Right ventricle myocardium superior (tissue), 1 donor: ENCODE measurements around the gene UTP25. TPM values are rescaled to one million over a fixed set of nuclear protein-coding genes. Genes with fewer than 3 reads are reported as not detected.

ENCODE experiments used
- ATAC-seq: fragments of 200-7000 bp; cut with Tn5 transposase; one replicate; pipeline ENCODE4 v1.9.1; 2020; ENCODE audit warnings: mild to moderate bottlenecking; ENCODE audit not compliant: poor library complexity
- DNase-seq: peaks from one replicate; pipeline ENCODE4 v3.0.0-alpha.2; 2020
- intact Hi-C: fragments of 100-400 bp; cut with DNase I; formaldehyde crosslinking; loops from one replicate; pipeline ENCODE4 v1.11.2; 2022
- total RNA-seq: library from RNA; stranded (reverse); fragmentation: NEBNext Ultra II Directional; extraction: Animal tissue kit (Norgen Biotek cat#: 25700); gene quantifications from one replicate; pipeline ENCODE4 v1.2.1, GENCODE V29; 2021
- donor health status: DM: no; HTN: yes; CAD: no; lungs with severe emphysema.

The UTP25 gene
- total RNA-seq, 1 donor from 2014 or later = 2.1 TPM

DNA sequence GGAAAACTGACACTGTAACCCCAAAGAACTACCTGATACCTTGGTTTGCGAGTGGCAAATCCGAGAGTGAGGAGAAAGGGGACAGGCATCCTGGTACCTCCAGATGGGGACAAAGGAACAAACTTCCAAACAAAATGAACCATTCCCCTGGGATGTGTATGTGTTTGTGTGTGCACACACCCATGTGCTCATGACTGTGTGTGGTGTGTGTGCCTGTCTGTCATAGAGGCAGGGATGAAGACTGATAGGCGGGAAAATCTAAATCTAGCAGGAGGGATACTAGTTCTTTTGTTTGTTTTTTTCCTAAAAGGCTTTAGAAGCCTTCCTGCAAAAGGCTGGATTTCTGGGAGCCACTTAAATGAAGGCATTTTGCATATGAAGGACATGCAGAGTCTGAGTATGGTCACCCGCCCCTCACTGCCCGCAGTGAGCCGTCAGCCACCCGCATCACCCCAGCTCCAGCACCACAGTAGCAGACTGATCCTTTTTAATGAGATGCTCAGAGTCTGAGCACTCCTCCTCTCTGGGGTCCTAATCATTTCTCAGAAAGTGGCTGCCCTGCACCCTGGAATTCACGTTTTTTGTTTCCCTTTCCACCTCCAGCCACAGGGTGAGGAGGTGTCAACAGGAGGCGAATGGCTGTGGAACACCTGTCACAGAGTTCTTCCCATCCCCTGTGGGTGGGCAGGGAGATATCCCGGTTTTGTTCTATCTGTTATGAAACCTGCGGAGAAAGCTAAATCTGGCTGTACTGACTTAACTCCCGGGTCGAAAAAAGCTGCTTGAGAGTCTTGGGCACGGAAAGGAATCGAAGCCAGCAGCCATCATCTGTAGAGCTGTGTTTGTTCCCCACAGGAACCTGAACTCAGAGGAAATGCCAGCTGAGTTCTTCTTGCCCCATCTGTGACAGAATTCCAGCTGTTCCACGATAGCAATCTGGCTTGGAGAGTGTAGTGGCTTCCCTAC lies 34.9 kb downstream of the UTP25 start:
- intact Hi-C loops = loop anchor here (5.0 kb wide), 1 partner anchor 125 kb away; no protein-coding TSS in a partner anchor
- DNase-seq = no peak

DNA sequence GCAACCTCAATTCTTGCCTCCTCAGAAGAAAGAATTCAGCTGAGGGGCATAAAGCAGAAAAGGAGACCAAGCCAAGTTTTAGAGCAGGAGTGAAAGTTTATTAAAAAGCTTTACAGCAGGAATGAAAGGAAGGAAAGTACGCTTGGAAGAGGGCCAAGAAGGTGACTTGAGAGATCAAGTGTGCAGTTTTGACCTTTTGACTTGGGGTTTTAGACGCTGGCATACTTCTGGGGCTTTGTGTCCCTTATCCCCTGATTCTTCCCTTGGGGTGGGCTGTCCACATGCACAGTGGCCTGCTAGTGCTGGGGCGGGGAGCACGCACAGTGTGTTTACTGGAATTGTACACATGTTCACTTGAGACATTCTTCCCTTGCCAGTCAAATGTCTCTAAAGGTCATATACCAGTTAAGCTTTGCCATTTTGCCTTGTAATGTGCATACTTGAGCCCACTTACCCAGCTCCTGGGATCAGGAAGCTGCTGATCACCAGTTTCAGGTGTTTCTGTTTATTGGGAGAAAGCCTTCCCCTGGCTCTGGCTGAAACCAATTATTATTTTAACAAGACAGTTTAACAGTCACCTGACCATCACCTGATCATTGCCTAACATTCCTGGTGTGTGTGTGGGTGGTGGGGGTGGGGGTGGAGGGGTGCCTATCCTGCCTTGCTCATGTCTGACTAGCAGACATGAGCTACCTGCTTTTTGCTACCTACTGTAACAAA lies 36.2 kb downstream of the UTP25 start:
- ATAC-seq (no peak), DNase-seq (no peak)
- intact Hi-C loops = loop anchor here (5.0 kb wide), 1 partner anchor 123 kb away; no protein-coding TSS in a partner anchor

More for the DNA sequence above, 34.9 kb downstream of the UTP25 start:
- no peak for ATAC-seq

DNA sequence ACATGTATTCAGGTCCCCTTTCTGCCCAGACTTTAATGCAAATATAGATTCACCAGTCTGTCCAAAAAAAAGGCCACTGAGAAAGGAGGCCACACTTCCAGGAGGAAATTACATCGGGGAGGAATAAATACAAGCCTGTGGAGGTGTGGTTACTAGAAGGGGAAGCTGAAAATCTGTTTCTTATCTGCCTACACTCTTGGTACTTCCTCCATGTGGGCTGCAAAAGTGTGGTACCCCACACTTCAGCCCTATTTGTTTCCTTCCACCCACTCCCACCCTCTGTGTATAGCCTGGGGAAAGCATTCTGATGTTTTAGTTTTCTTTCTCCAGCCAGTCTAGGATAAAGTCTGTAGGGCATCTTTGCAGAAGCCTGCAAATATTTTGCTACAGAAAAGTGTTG lies 38.4 kb downstream of the UTP25 start:
- intact Hi-C loops = no loop called here
- DNase-seq = no peak
- ATAC-seq = no peak

DNA sequence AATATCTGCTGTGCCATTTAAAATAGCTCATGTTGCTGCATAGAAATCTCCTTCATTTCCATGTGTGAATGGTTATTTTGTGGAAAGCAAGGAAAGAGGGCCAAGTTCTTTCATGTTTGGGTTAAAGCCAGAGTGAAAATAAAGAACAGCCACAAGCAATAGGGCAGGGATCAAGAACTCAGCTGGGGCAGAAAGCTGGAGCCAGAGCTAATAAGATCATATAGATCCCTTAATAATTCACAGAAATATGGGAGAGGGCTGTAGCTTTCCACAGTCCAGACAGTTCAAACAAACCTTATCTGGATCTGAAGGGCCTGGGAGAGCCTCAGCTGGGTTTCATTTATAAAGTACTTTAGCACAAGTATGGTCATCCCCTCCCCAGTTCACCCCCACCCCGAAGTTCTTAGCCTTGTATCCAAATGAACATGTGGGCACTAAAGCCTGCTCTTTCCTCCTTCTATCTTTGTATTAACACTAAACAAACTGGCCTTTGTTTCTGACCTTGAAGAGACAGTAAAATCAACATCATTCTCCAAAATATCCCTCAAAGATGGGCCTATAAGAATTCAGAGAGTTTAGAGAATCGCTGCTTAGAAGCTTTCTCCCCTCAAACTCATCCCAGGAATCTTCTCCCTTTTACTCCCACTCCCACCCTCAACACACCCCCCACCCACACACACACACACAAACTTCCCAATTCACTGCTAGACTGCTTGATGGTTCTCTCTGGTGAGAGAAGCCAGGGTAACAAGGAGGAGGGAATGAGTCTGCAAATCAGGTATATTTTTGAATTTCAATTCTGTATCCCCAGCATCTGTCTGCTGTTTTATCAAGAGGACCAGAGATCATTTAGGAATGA lies 41.7 kb downstream of the UTP25 start:
- DNase-seq (no peak), ATAC-seq (no peak)
- intact Hi-C loops = no loop called here

DNA sequence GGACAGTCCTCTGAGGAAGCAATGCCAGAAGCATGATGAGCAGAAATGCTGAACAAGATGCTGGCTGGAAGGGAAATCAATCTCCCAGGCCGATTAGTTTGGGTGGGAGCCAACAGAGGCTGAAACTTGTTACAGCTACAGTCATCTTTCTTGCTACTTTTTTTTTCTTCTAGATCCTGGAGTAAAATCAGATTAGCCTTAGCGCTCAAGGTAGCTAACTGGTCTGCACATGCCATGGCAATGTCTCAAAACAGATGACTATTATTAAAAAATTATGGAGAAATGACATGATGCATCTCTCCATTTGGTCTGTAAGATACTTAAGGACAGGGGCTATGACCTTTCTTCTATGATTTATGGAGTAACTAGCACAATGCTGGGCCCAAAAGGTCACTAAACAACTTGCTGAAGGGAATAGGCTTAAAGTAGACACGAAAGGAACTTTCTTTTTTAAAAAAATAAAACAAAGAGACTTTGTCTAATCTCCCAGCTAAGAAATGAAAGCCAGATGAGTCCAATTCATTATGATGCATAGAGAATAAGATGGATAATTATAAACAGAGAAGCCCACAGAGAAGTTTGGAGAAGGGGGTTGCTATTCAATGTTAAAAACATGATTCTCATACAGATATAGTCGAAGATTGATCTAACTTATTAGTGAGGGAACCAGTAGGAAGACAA lies 42.5 kb downstream of the UTP25 start:
- DNase-seq = no peak
- no peak for ATAC-seq
- intact Hi-C loops = no loop called here

DNA sequence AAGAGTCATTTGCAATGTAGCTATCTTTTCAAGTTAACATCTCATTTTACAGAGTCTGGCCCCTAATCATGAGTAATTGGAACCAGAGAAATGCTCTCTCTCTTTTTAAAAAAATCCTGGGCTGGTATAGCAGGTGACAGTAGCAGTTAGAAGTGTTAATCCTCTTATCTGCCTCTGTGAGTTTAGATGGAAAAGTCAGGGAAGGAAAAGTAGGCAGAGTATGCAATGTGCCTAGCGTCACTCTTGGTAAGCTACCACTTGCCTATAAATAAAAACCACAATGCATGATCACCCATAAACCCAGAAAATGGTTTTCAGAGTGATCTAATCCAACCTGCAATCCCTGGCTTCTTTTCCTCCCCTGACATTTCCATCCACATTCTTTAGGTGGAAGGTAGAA lies 43.2 kb downstream of the UTP25 start:
- ATAC-seq (no peak), DNase-seq (no peak)
- intact Hi-C loops = no loop called here

DNA sequence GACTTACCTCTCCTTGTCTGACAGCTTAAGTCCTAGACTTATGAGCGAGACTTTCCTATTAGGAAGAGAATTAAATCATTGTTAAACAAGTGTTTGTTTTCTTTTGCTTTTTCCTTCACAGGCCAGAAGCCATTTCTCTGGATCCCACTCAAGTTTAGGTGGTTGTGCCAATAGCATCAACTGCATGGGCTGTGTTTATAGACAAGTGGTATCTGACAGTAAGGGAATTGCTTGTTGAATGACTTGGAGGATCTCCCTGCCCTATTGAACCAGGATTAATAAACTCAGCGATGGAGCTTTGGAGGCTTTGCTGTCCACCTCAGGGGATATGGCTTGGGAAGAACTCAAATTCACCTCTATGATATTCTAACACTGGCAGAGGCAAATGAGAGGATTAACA lies 43.7 kb downstream of the UTP25 start:
- no peak for DNase-seq
- intact Hi-C loops = no loop called here
- no peak for ATAC-seq

DNA sequence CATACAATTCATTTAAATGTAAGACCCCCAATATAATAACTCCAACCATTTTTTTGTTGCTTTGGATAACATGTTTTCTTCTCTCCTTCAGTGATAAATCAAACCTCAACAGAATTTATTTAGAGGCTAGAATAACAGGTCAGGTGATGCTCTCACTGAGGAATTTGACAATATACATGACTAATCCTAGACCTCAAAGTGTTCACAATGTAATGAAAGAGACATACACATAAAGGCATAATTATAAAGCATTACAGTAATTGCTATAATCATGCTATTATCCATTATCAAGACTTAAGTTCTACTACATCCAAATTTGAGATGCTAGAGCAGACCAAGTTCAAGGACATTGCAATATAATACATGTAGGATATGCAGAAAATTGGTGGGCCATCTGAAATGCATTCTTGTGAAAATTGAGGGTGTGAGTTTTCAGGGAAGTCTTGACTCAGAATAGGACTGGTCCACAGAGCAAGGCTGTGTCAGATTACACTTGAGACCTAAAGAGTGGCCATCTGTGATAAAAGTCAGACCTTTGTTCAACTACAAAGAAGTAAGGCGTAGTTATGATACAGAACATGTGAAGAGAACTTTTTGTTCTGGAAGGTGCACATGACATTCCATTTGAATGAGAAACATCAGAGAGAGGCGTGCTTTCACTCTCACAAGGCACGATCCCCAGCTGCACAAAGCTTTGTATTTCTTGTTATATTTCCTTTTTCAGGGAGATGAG lies 45.5 kb downstream of the UTP25 start:
- no peak for ATAC-seq
- no peak for DNase-seq
- intact Hi-C loops = no loop called here

DNA sequence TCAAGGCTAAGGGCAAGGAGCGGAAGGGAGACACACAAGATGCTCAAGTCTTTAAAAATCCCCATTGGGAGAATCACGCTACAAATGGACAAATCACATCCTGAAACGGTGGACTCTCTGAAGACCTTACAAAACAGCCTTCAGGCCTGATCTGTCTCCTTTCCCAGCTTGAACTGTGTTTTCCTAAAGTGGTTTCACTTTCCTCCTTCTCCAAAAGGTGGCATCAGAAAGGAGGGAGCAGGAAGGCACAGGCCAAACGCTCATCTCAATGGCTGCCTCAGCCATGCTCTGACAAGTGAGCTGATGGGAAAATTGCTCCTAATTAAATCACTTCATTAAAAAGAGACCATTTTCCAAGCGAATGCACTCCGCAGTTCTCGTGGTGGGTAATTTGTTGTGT lies 47.7 kb downstream of the UTP25 start:
- DNase-seq (no peak), ATAC-seq (no peak)
- intact Hi-C loops = no loop called here

DNA sequence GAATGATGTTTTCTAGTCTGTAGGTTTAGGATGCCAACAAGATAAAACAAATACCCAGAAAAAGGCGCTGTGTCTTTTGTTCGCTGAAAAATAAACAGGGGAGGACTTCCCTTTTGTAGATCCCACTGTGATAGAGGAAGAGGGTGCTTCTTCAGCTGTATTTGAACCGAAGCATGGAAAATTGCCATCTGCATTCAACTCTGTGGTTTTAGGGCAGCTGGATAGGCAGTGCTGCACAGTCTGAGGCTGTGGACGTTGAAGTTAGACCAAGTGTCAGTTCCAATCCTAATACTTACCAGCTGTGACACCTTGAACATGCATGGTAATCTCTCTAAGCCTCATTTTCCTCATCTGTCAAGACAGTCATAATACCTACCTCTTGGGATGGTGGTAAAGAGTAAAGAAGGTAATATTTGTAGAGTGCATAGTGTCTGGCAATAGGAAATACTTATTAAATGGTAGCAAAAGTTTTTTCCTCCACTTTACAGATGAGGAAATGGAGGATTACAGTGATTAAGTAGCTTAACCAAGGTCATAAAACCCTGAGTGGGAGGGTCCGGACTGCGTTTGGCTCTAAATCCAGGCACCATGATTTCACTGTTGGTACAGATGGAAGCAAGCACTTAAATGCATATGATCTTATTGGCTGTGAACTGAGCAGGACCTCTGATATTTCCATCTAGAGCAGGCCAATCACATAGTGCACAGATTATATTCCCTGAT lies 48.5 kb downstream of the UTP25 start:
- no peak for DNase-seq
- intact Hi-C loops = no loop called here
- ATAC-seq = no peak

DNA sequence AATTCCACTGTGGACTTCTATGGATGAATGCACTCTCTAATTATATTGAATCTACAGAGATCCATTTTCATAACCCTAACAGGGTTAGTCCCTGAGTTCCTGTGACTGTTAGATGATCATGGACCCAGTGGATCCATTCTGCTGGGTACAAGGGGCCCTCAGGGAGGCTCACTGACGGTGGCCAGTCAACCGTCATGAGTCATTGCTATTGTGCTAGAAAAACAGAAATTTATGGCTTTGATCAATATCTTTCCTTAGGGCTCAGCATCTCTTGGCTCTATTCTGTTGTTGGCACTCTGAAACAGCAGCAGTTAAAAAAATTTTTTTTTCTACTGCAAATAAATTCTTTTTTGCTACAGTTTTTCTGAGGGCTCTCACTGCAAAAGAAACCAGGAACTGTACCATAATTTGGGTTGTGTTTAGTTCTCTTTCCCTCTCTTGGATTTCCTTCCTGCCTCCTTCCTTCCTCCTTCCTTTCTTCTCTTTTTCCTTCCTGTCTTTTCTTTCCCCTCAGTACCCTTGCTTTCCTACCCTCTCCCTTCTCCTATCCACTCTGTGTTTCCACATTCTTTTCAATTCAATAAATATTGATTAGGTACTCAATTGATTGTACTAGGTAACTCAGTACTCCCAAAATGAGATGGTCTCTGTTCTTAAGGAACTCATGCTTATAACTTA lies 49.5 kb downstream of the UTP25 start:
- DNase-seq (no peak), ATAC-seq (no peak)
- intact Hi-C loops = no loop called here

DNA sequence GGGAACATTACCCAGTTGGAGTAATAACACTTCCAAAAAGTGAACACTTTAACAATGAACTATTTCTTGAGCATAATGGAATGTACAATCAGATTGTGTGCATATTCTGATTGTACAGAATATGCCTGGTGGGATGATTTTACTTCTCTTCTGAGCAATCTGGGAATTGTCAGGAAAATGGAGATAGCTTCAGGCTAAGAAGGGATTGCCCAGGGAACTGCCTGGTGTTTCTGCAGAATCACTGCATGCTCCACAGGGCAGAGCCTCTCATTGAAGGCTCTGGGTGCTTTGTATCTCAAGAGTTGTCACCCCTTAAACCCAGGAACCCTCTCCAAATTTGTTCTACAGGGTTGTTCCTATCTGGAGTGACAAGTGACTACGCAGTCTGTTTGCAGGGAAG lies 51.2 kb downstream of the UTP25 start:
- intact Hi-C loops = no loop called here
- DNase-seq (no peak), ATAC-seq (no peak)

DNA sequence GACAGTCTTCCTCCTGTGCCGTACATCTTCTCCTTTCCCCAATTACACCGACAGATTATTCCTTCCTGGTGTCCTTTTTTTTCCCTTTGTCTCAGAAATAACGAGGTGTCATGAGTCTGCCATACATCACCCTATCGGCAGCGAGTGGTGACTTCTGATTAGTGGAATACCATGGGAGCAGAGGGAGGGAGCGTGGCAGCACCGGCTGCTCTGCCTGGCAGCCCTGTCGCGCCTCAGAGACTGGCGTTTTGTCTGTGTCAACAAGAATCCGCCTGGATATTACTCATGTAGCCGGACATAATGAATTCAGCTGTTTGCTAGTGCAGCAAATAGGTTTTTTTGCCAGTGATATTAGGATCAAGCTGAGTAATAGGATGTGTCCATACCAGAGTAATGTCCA lies 51.8 kb downstream of the UTP25 start:
- DNase-seq = no peak
- ATAC-seq = no peak
- intact Hi-C loops = no loop called here

DNA sequence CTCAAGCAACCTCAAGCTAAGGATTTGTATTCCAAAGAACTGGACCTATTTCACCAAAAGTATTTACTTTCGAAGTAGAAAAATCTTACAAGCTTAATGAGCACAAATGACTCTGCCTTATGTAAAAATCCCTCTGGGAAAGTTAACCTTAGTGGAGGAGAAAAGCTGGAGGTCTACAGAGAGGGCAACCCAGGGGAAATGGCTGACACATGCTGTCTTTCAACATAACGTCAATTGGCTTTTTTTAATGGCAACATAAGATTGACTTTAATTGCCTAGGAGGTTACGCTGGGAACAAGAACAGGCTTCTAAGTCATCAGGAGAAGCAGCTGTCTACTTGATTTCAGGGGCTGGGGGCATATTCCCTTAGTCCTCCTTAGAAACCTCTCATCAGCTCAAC lies 52.3 kb downstream of the UTP25 start:
- ATAC-seq (no peak), DNase-seq (no peak)
- intact Hi-C loops = no loop called here

DNA sequence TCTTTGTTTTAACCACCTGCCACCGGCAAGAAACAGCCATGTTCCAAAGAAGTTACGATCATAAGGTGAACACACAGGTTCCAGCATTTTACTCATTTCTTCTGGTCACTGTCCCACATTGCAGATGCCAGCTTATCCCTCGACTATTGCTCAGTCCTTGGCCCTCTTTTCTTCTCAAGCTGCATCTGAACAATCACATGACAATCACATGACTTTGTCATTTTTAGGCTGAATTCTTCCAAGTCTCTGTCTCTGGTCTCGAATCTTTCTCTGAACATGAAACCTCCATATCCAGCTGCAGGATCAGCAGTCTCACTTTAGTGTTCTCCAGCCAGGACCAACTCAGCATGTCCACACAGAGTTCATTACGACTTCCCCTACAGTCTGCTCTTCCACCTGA lies 53.8 kb downstream of the UTP25 start:
- intact Hi-C loops = no loop called here
- DNase-seq (no peak), ATAC-seq (no peak)

DNA sequence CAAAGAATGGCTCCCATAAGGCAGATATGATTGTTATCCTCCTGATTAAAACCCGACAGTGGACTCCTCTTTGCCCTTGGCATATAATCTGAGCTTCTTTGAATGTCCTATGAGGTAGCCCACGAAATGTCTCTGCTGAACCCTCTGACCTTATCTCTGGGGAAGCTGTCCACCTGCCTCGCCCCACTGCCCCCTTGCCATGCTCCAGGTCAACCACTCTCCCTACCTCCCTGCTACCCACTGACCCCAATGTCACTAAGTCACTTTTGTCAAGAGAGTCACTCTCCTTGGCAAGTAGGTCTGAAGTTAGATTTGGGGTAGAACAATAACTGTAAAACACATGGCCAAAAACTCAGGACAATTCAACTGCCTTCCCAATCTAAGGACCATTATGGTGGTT lies 54.5 kb downstream of the UTP25 start:
- DNase-seq = no peak
- intact Hi-C loops = no loop called here
- ATAC-seq = no peak

DNA sequence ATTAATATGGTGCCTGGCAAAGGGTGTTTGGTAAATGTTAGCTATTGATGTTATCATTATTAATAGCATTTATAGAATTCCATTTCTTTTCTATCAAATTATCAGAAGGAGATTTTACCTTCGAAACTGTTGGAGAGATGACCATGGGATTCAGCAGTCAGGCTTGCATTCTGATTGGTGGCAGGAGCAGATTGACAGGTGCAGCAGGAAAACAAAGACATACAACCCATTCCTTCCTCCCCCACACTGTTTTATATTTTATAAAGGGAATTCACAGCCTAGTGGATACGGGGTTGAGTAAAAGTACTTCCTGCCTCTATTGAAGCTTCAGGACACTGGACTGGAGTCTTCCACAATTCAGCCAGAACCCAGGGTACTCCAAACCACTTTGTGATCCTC lies 55.2 kb downstream of the UTP25 start:
- DNase-seq (no peak), ATAC-seq (no peak)
- intact Hi-C loops = no loop called here
